H9 (cell line): ENCODE measurements around the gene ANKS1B. TPM values are rescaled to one million over a fixed set of nuclear protein-coding genes. Genes with fewer than 3 reads are reported as not detected.

Experiments used
- DNase-seq: peaks from one replicate; pipeline ENCODE4 v3.0.0-alpha.2; 2017
- H2AFZ ChIP-seq: one replicate; pipeline ENCODE4 v1.6.1; 2013; ENCODE audit warnings: mild to moderate bottlenecking, low read length, control low read depth, moderate library complexity
- H2AK5ac ChIP-seq: 2 replicates; pipeline ENCODE4 v1.6.1; 2013; ENCODE audit warnings: low read length, control low read depth, mixed read lengths; ENCODE audit not compliant: insufficient read length
- H2BK120ac ChIP-seq: one replicate; pipeline ENCODE4 v1.6.1; 2013; ENCODE audit warnings: low read depth, mild to moderate bottlenecking, low read length, control low read depth, inconsistent platforms; ENCODE audit not compliant: poor library complexity, severe bottlenecking
- H2BK12ac ChIP-seq: 2 replicates; pipeline ENCODE4 v1.6.1; 2013; ENCODE audit warnings: low read length, control low read depth, mixed read lengths, low read depth; ENCODE audit not compliant: insufficient read length
- H2BK15ac ChIP-seq: 2 replicates; pipeline ENCODE4 v1.6.1; 2013; ENCODE audit warnings: low read depth, low read length, control low read depth
- H2BK20ac ChIP-seq: one replicate; pipeline ENCODE4 v1.6.1; 2013; ENCODE audit warnings: low read depth, mild to moderate bottlenecking, low read length, control low read depth, inconsistent platforms; ENCODE audit not compliant: poor library complexity, severe bottlenecking
- H2BK5ac ChIP-seq: 2 replicates; pipeline ENCODE4 v1.6.1; 2013; ENCODE audit warnings: low read length, control low read depth, mixed read lengths; ENCODE audit not compliant: insufficient read length
- H3K14ac ChIP-seq: 2 replicates; pipeline ENCODE4 v1.6.1; 2013; ENCODE audit warnings: low read length, control low read depth; ENCODE audit not compliant: insufficient read depth
- H3K18ac ChIP-seq: 2 replicates; pipeline ENCODE4 v1.6.1; 2013; ENCODE audit warnings: low read depth, mild to moderate bottlenecking, mixed read lengths, low read length, control low read depth; ENCODE audit not compliant: insufficient read length
- H3K23ac ChIP-seq: 2 replicates; pipeline ENCODE4 v1.6.1; 2013; ENCODE audit warnings: low read length, control low read depth, mixed read lengths, low read depth; ENCODE audit not compliant: insufficient read length
- H3K23me2 ChIP-seq: 2 replicates; pipeline ENCODE4 v1.6.1; 2013; ENCODE audit warnings: low read depth, mild to moderate bottlenecking, mixed read lengths, low read length, control low read depth; ENCODE audit not compliant: insufficient read length, poor library complexity, severe bottlenecking
- H3K27ac ChIP-seq: 2 replicates; pipeline ENCODE4 v1.5.1; 2013; ENCODE audit warnings: low read length, control low read depth, mixed read lengths, low read depth; ENCODE audit not compliant: insufficient read length
- H3K27me3 ChIP-seq: 2 replicates; pipeline ENCODE4 v1.6.1; 2013; ENCODE audit warnings: low read length, control low read depth, inconsistent platforms; ENCODE audit not compliant: insufficient read depth
- H3K4ac ChIP-seq: 2 replicates; pipeline ENCODE4 v1.6.1; 2013; ENCODE audit warnings: low read depth, mild to moderate bottlenecking, control low read depth, inconsistent platforms, low read length, moderate library complexity
- H3K4me1 ChIP-seq: 2 replicates; pipeline ENCODE4 v1.6.1; 2013; ENCODE audit warnings: low read length, control low read depth, inconsistent platforms; ENCODE audit not compliant: insufficient read depth
- H3K4me2 ChIP-seq: 2 replicates; pipeline ENCODE4 v1.6.1; 2013; ENCODE audit warnings: low read length, control low read depth, mixed read lengths; ENCODE audit not compliant: insufficient read length, insufficient read depth
- H3K56ac ChIP-seq: 2 replicates; pipeline ENCODE4 v1.6.1; 2013; ENCODE audit warnings: low read depth, mild to moderate bottlenecking, mixed read lengths, low read length, control low read depth; ENCODE audit not compliant: insufficient read length
- H3K79me1 ChIP-seq: 2 replicates; pipeline ENCODE4 v1.6.1; 2013; ENCODE audit warnings: low read depth, mild to moderate bottlenecking, moderate library complexity, low read length, control low read depth, inconsistent platforms; ENCODE audit not compliant: insufficient read depth, poor library complexity, severe bottlenecking
- H3K79me2 ChIP-seq: 2 replicates; pipeline ENCODE4 v1.6.1; 2013; ENCODE audit warnings: low read length, control low read depth, inconsistent platforms; ENCODE audit not compliant: insufficient read depth
- H3K9ac ChIP-seq: 2 replicates; pipeline ENCODE4 v1.6.1; 2013; ENCODE audit warnings: low read length, control low read depth, mixed read lengths; ENCODE audit not compliant: insufficient read length; ENCODE audit errors: extremely low read depth
- H3K9me3 ChIP-seq: one replicate; pipeline ENCODE4 v1.6.1; 2013; ENCODE audit warnings: low read depth, low read length, inconsistent platforms; ENCODE audit not compliant: control insufficient read depth
- H3T11ph ChIP-seq: one replicate; pipeline ENCODE4 v1.6.1; 2013; ENCODE audit warnings: mild to moderate bottlenecking, low read length, control low read depth, inconsistent platforms
- H4K20me1 ChIP-seq: one replicate; pipeline ENCODE4 v1.6.1; 2013; ENCODE audit not compliant: control insufficient read depth, insufficient read length, insufficient read depth
- H4K5ac ChIP-seq: 2 replicates; pipeline ENCODE4 v1.6.1; 2013; ENCODE audit warnings: low read depth, mild to moderate bottlenecking, mixed read lengths, low read length, control low read depth; ENCODE audit not compliant: insufficient read length
- H4K8ac ChIP-seq: replicated peaks from 2 replicates; pipeline ENCODE4 v1.6.1; 2013; ENCODE audit warnings: low read length, control low read depth, mixed read lengths, low read depth; ENCODE audit not compliant: insufficient read length
- H4K91ac ChIP-seq: 2 replicates; pipeline ENCODE4 v1.6.1; 2013; ENCODE audit warnings: low read depth, mild to moderate bottlenecking, moderate library complexity, mixed read lengths, low read length, control low read depth; ENCODE audit not compliant: insufficient read length
- H3K27ac Mint-ChIP-seq, 3 experiments: 2 replicates in 2 of 3; 3 replicates in 1 of 3; pipeline ENCODE4 v1.8.0; 2020 to 2021; ENCODE audit warnings: mixed read lengths in 3 of 3, mild to moderate bottlenecking in 1 of 3, moderate library complexity in 1 of 3
- H3K27me3 Mint-ChIP-seq: 2 replicates; pipeline ENCODE4 v1.8.0; 2021; ENCODE audit warnings: low read depth, mild to moderate bottlenecking, moderate library complexity, mixed read lengths
- H3K36me3 Mint-ChIP-seq, 3 experiments: 2 replicates in 2 of 3; 3 replicates in 1 of 3; pipeline ENCODE4 v1.8.0; 2020 to 2021; ENCODE audit warnings: low read depth in 3 of 3, mixed read lengths in 3 of 3; ENCODE audit not compliant: insufficient read depth in 1 of 3
- H3K4me1 Mint-ChIP-seq, 2 experiments: 2 replicates each; pipeline ENCODE4 v1.8.0; 2020; ENCODE audit warnings: mixed read lengths in 2 of 2
- H3K4me3 Mint-ChIP-seq, 2 experiments: 2 replicates in 1 of 2; 3 replicates in 1 of 2; pipeline ENCODE4 v1.8.0; 2020 to 2021; ENCODE audit warnings: mild to moderate bottlenecking in 2 of 2, mixed read lengths in 2 of 2, moderate library complexity in 1 of 2
- H3K9me3 Mint-ChIP-seq, 2 experiments: 2 replicates in 1 of 2; 3 replicates in 1 of 2; pipeline ENCODE4 v1.8.0; 2020; ENCODE audit warnings: mild to moderate bottlenecking in 2 of 2, mixed read lengths in 2 of 2, moderate library complexity in 1 of 2
- WGBS: extraction: QIAGEN DNeasy Blood & Tissue Kit; methylation state at CpG from one replicate; pipeline ENCODE4 v1.1.7; 2013; ENCODE audit warnings: missing lambda C conversion rate, low lambda C conversion rate, mixed read lengths; ENCODE audit not compliant: insufficient read length; ENCODE audit errors: extremely low coverage; 5-methylcytosine and 5-hydroxymethylcytosine counted together
- total RNA-seq: library from RNA; stranded (reverse); gene quantifications from 2 replicates; pipeline ENCODE4 v1.2.1, GENCODE V29; 2021
- TF ChIP-seq, protein P1 (sequence below): fragments of 200-600 bp; sonication (generic); conservative IDR thresholded peaks from 3 replicates; pipeline ENCODE4 v1.8.0; 2021; ENCODE audit warnings: antibody characterized with exemption, mild to moderate bottlenecking

The ANKS1B gene
- total RNA-seq, 1 experiment from 2014 or later: 4.1 TPM

GRCh38 chr12:100031836-100032235 is 47.1 kb upstream of the ANKS1B start:
- Histone ChIP-seq H3K56ac (no peak overlapping the region), H3K27me3 (no peaks in the 10 kb centered on the region), H2AK5ac (no peak overlapping the region), H4K5ac (no peak overlapping the region), H2BK20ac (no peak overlapping the region), H2BK15ac (no peak overlapping the region), H3K79me1 (no peaks in the 10 kb centered on the region), H3K27ac (no peak overlapping the region), H3K9ac (no peak overlapping the region), H3K9me3 (no peaks in the 10 kb centered on the region), H3K4ac (no peak overlapping the region), H4K20me1 (no peaks in the 10 kb centered on the region), H3K18ac (no peak overlapping the region), H3K4me2 (no peak overlapping the region), H3K23ac (no peak overlapping the region), H3K4me1 (no peaks in the 10 kb centered on the region), H2BK120ac (no peak overlapping the region), H3K23me2 (no peaks in the 10 kb centered on the region), H3K79me2 (no peaks in the 10 kb centered on the region), H2BK12ac (no peak overlapping the region), H4K8ac (no peak overlapping the region), H3K14ac (no peak overlapping the region), H3T11ph (no peak overlapping the region), H2BK5ac (no peak overlapping the region), H4K91ac (no peak overlapping the region), H2AFZ (no peak overlapping the region)
- Mint-ChIP-seq H3K27me3 (peaks cover 1% of the 10 kb centered on the region; the same call in 1 of the 2 replicates), H3K4me1 (peaks cover 2% of the 10 kb centered on the region in 2 experiments; a peak in 2 of 4 replicates), H3K9me3 (no peaks in the 10 kb centered on the region), H3K36me3 (no peaks in the 10 kb centered on the region), H3K27ac (no peak overlapping the region), H3K4me3 (no peak overlapping the region)
- DNase-seq: no peak
- TF ChIP-seq, protein P1, sequence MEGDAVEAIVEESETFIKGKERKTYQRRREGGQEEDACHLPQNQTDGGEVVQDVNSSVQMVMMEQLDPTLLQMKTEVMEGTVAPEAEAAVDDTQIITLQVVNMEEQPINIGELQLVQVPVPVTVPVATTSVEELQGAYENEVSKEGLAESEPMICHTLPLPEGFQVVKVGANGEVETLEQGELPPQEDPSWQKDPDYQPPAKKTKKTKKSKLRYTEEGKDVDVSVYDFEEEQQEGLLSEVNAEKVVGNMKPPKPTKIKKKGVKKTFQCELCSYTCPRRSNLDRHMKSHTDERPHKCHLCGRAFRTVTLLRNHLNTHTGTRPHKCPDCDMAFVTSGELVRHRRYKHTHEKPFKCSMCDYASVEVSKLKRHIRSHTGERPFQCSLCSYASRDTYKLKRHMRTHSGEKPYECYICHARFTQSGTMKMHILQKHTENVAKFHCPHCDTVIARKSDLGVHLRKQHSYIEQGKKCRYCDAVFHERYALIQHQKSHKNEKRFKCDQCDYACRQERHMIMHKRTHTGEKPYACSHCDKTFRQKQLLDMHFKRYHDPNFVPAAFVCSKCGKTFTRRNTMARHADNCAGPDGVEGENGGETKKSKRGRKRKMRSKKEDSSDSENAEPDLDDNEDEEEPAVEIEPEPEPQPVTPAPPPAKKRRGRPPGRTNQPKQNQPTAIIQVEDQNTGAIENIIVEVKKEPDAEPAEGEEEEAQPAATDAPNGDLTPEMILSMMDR: no peak
- no CpG with 5 or more reads among the region's 2 CpGs for WGBS
